Measurements from ENCODE around the gene UGT1A3.

DNA sequence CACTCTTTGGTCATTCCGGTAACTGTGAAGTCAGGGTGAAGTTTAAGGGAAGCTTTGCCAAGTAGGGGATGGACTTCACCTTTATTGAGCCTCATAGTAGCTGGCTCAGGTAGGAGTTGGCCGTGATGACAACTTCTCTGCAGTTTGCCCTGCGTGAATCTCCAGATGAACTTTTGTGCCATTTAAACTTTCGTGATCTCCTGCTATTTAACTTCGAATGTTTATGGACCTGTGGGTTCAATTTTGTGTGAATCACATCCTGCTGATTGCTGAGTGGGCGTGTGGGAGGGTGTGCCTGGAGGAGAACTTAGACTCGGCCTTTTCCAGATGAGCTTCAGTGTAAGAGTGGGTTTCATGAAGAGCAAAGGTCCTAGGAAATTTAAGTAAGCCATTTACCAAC is 35.4 kb downstream of the UGT1A3 start:
- TF ChIP-seq, protein P1, sequence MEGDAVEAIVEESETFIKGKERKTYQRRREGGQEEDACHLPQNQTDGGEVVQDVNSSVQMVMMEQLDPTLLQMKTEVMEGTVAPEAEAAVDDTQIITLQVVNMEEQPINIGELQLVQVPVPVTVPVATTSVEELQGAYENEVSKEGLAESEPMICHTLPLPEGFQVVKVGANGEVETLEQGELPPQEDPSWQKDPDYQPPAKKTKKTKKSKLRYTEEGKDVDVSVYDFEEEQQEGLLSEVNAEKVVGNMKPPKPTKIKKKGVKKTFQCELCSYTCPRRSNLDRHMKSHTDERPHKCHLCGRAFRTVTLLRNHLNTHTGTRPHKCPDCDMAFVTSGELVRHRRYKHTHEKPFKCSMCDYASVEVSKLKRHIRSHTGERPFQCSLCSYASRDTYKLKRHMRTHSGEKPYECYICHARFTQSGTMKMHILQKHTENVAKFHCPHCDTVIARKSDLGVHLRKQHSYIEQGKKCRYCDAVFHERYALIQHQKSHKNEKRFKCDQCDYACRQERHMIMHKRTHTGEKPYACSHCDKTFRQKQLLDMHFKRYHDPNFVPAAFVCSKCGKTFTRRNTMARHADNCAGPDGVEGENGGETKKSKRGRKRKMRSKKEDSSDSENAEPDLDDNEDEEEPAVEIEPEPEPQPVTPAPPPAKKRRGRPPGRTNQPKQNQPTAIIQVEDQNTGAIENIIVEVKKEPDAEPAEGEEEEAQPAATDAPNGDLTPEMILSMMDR (IDR thresholded peaks at IDR 0.05; ENCODE audit: borderline replicate concordance, extremely low read depth, low read length, poor library complexity, severe bottlenecking) = no peak
- no peak for TF ChIP-seq EZH2 (IDR thresholded peaks at IDR 0.05; ENCODE audit: borderline replicate concordance, low read depth, low read length, severe bottlenecking)

All from DND-41 (cell line).